WI38 (cell line): ENCODE results near the gene SEBOX.

Experiments used
- H3K4me3 ChIP-seq: 2 replicates; pipeline ENCODE4 v1.5.1; 2011; ENCODE audit warnings: low read depth, mild to moderate bottlenecking, control low read depth, low read length
- CTCF ChIP-seq: IDR thresholded peaks from 2 replicates; pipeline ENCODE4 v1.5.1; 2012; ENCODE audit warnings: low read depth, mild to moderate bottlenecking, control low read depth, low read length

Gene SEBOX

GRCh38 chr17:28317966-28318758 is 46.8 kb downstream of the SEBOX start:
- H3K4me3 ChIP-seq, result peak overlapping the region; percentile 58
- TF ChIP-seq CTCF, result no peak

GRCh38 chr17:28317099-28317965 is 47.7 kb downstream of the SEBOX start:
- H3K4me3 ChIP-seq, result no peak overlapping the region
- TF ChIP-seq CTCF, result no peak

GRCh38 chr17:28315846-28316705 is 48.9 kb downstream of the SEBOX start:
- H3K4me3 ChIP-seq, result no peak overlapping the region
- TF ChIP-seq CTCF, result no peak

GRCh38 chr17:28313841-28314240 is 51.2 kb downstream of the SEBOX start:
- TF ChIP-seq CTCF, result no peak
- H3K4me3 ChIP-seq, result no peak overlapping the region
